HepG2 (cell line): ENCODE results near the gene FBN2. TPM values are rescaled to one million over a fixed set of nuclear protein-coding genes. Genes with fewer than 3 reads are reported as not detected.

Experiments
- ATAC-seq: fragments of 200-7000 bp; cut with Tn5 transposase; 3 replicates; pipeline ENCODE4 v1.9.1; 2020; ENCODE audit warnings: mild to moderate bottlenecking, moderate library complexity
- BruUV-seq: library from RNA; stranded (reverse); fragments of 400-500 nt; replicated peaks from 2 replicates; lab custom pipeline; 2021; lab: Mats Ljungman, UMichigan
- CTCF ChIA-PET: fragments of 300-600 bp; formaldehyde crosslinking; extraction: SDS; loops from one replicate; lab custom pipeline; 2021; ENCODE audit warnings: low total read pairs, inconsistent platforms, low intra/inter-chr PET ratio; lab: Yijun Ruan, JAX
- POLR2A ChIA-PET: fragments of 350-600 bp; sonication (Branson Sonifier 250); formaldehyde crosslinking; loops from one replicate; lab custom pipeline; 2020; ENCODE audit warnings: antibody characterized with exemption, inconsistent platforms; lab: Yijun Ruan, JAX
- DNase-seq: peaks from one replicate; pipeline ENCODE4 v3.0.0-alpha.2; 2015; ENCODE audit warnings: low spot score
- FAIRE-seq: peaks from 3 replicates; lab custom pipeline; 2011; peaks lifted over from hg19 to GRCh38; lab: Jason Lieb, UNC
- H2AFZ ChIP-seq: one replicate; pipeline ENCODE4 v1.6.1; 2011; ENCODE audit warnings: low read length, inconsistent platforms
- H3K27ac ChIP-seq: fragments of 300-600 bp; 3 replicates; pipeline ENCODE4 v1.8.0; 2011; ENCODE audit warnings: mixed run types, mild to moderate bottlenecking, mixed read lengths, low read length, inconsistent platforms; ENCODE audit not compliant: insufficient read depth; ENCODE audit errors: extremely low read length
- H3K27me3 ChIP-seq, 2 experiments: fragments of 200-600 bp in 1 of 2; 2 replicates in 1 of 2; 3 replicates in 1 of 2; pipeline versions ENCODE4 v1.6.0 to v1.8.0; 2011; ENCODE audit warnings: low read length in 2 of 2, mild to moderate bottlenecking in 2 of 2, moderate library complexity in 2 of 2, inconsistent platforms in 1 of 2; ENCODE audit not compliant: insufficient read depth in 2 of 2, control insufficient read depth in 1 of 2
- H3K36me3 ChIP-seq, 2 experiments: fragments of 200-600 bp in 1 of 2; replicated peaks in 1 of 2; 2 replicates in 1 of 2; 3 replicates in 1 of 2; pipeline versions ENCODE4 v1.5.1 to v1.8.0; 2011; ENCODE audit warnings: low read length in 2 of 2, inconsistent platforms in 1 of 2; ENCODE audit not compliant: insufficient read depth in 2 of 2, control insufficient read depth in 1 of 2
- H3K4me1 ChIP-seq: 2 replicates; pipeline ENCODE4 v1.5.1; 2012; ENCODE audit warnings: low read length, inconsistent platforms; ENCODE audit not compliant: insufficient read depth
- H3K4me2 ChIP-seq: 2 replicates; pipeline ENCODE4 v1.6.0; 2011; ENCODE audit warnings: low read depth, low read length, inconsistent platforms
- H3K4me3 ChIP-seq, 3 experiments: fragments of 200-600 bp in 1 of 3; sonication (generic), shearing (Covaris generic) in 1 of 3; replicated peaks in 1 of 3; 2 replicates each; pipeline ENCODE4 v1.5.1; 2011 to 2016; ENCODE audit warnings: low read length in 3 of 3, inconsistent platforms in 2 of 3, low read depth in 2 of 3, mild to moderate bottlenecking in 2 of 3, control low read depth in 1 of 3, mixed read lengths in 1 of 3; ENCODE audit not compliant: insufficient read depth in 1 of 3
- H3K79me2 ChIP-seq: one replicate; pipeline ENCODE4 v1.6.1; 2011; ENCODE audit warnings: low read length, inconsistent platforms; ENCODE audit not compliant: insufficient read depth
- H3K9ac ChIP-seq: 2 replicates; pipeline ENCODE4 v1.6.0; 2011; ENCODE audit warnings: mild to moderate bottlenecking, low read depth, low read length, inconsistent platforms; ENCODE audit not compliant: insufficient read depth
- H3K9me3 ChIP-seq: 2 replicates; pipeline ENCODE4 v1.5.1; 2012; ENCODE audit warnings: mild to moderate bottlenecking, low read length
- H4K20me1 ChIP-seq: 2 replicates; pipeline ENCODE4 v1.6.0; 2011; ENCODE audit warnings: inconsistent platforms, mild to moderate bottlenecking, low read length, moderate library complexity; ENCODE audit not compliant: insufficient read depth
- BCL6 ChIP-seq: IDR thresholded peaks from 2 replicates; pipeline ENCODE4 v1.6.1; 2016; ENCODE audit warnings: missing genetic modification reagents, missing compliant biosample characterization
- CREB3 ChIP-seq: sonication (generic); formaldehyde crosslinking; IDR thresholded peaks from 2 replicates; pipeline ENCODE4 v1.5.0; 2020; ENCODE audit warnings: missing genetic modification reagents
- FOSL1 ChIP-seq: sonication (generic); formaldehyde crosslinking; IDR thresholded peaks from 2 replicates; pipeline ENCODE4 v1.9.0; 2021; ENCODE audit warnings: missing genetic modification reagents, borderline replicate concordance
- GLI4 ChIP-seq: sonication (generic); formaldehyde crosslinking; IDR thresholded peaks from 2 replicates; pipeline ENCODE4 v1.5.1; 2020; ENCODE audit warnings: missing genetic modification reagents, mild to moderate bottlenecking, moderate library complexity, borderline replicate concordance
- GZF1 ChIP-seq: sonication (generic); formaldehyde crosslinking; IDR thresholded peaks from 2 replicates; pipeline ENCODE4 v1.5.1; 2020; ENCODE audit warnings: mild to moderate bottlenecking, missing genetic modification reagents
- MTA3 ChIP-seq: sonication (generic); formaldehyde crosslinking; IDR thresholded peaks from 2 replicates; pipeline ENCODE4 v1.4.0; 2020; ENCODE audit warnings: missing genetic modification reagents
- PHF20 ChIP-seq: sonication (generic); formaldehyde crosslinking; IDR thresholded peaks from 2 replicates; pipeline ENCODE4 v1.5.0; 2020; ENCODE audit warnings: mild to moderate bottlenecking, missing genetic modification reagents
- SNAI1 ChIP-seq: sonication (generic); formaldehyde crosslinking; IDR thresholded peaks from 2 replicates; pipeline ENCODE4 v1.5.0; 2020; ENCODE audit warnings: mild to moderate bottlenecking, missing genetic modification reagents, borderline replicate concordance
- SP5 ChIP-seq: IDR thresholded peaks from 2 replicates; pipeline ENCODE4 v1.6.1; 2016; ENCODE audit warnings: low read depth, borderline replicate concordance
- SRY ChIP-seq: sonication (generic); formaldehyde crosslinking; IDR thresholded peaks from 2 replicates; pipeline ENCODE4 v1.8.0; 2022; ENCODE audit warnings: mild to moderate bottlenecking, missing genetic modification reagents
- TOE1 ChIP-seq: sonication (generic); formaldehyde crosslinking; IDR thresholded peaks from 2 replicates; pipeline ENCODE4 v1.4.0; 2020; ENCODE audit warnings: mild to moderate bottlenecking, missing genetic modification reagents
- XBP1 ChIP-seq: sonication (generic); formaldehyde crosslinking; IDR thresholded peaks from 2 replicates; pipeline ENCODE4 v1.5.0; 2020; ENCODE audit warnings: missing genetic modification reagents
- ZNF614 ChIP-seq: IDR thresholded peaks from 2 replicates; pipeline ENCODE4 v1.6.1; 2018; ENCODE audit warnings: missing biosample characterization, missing genetic modification reagents, inconsistent platforms, borderline replicate concordance
- ZNF629 ChIP-seq: sonication (generic); formaldehyde crosslinking; conservative IDR thresholded peaks from 2 replicates; pipeline ENCODE4 v1.5.0; 2020; ENCODE audit warnings: missing genetic modification reagents
- ZNF644 ChIP-seq: IDR thresholded peaks from 2 replicates; pipeline ENCODE4 v1.6.1; 2016; ENCODE audit warnings: low read depth
- ZNF761 ChIP-seq: sonication (generic); formaldehyde crosslinking; conservative IDR thresholded peaks from 2 replicates; pipeline ENCODE4 v1.4.0; 2020; ENCODE audit warnings: mild to moderate bottlenecking, missing genetic modification reagents
- ZNF790 ChIP-seq: sonication (generic); formaldehyde crosslinking; IDR thresholded peaks from 2 replicates; pipeline ENCODE4 v1.8.0; 2022; ENCODE audit warnings: missing genetic modification reagents, mild to moderate bottlenecking, borderline replicate concordance
- ZNF800 ChIP-seq: sonication (generic); formaldehyde crosslinking; IDR thresholded peaks from 2 replicates; pipeline ENCODE4 v1.4.0; 2020; ENCODE audit warnings: missing genetic modification reagents
- ZSCAN21 ChIP-seq: sonication (generic); formaldehyde crosslinking; IDR thresholded peaks from 2 replicates; pipeline ENCODE4 v1.8.0; 2022; ENCODE audit warnings: mild to moderate bottlenecking, missing genetic modification reagents, moderate library complexity, borderline replicate concordance
- WGBS: methylation state at CpG from one replicate; pipeline ENCODE4 v1.1.6; 2017; ENCODE audit warnings: low lambda C conversion rate; 5-methylcytosine and 5-hydroxymethylcytosine counted together
- in situ Hi-C: cut with HindIII; loops from 2 replicates; pipeline ENCODE4 v1.10.0; 2017; ENCODE audit warnings: low pct_unique_long_range_greater_than_20kb; ENCODE audit not compliant: extremely low pct_ligation_motif_present
- intact Hi-C: fragments of 100-400 bp; cut with micrococcal nuclease; formaldehyde crosslinking; loops from one replicate; pipeline ENCODE4 v1.10.0; 2022; ENCODE audit not compliant: unreplicated experiment
- polyA plus RNA-seq, 8 experiments: library from polyadenylated mRNA; depleted of rRNA in 3 of 8; stranded (reverse) in 7 of 8; unstranded in 1 of 8; fragments of >200 nt; fragmentation: Illumina TruSeq in 4 of 8; extraction: Trizol in 4 of 8; gene quantifications; 2 replicates each; pipeline versions ENCODE4 v1.2.1 to v1.2.3, GENCODE V29; 2011 to 2016; ENCODE audit warnings: low read depth in 4 of 8, missing spikeins in 1 of 8, mixed read lengths in 1 of 8; ENCODE audit not compliant: insufficient read depth in 1 of 8
- total RNA-seq, 5 experiments: library from RNA; depleted of rRNA; stranded (reverse); fragments of >200 nt; fragmentation: Illumina TruSeq; extraction: Trizol; gene quantifications; 2 replicates each; pipeline ENCODE4 v1.2.3, GENCODE V29; 2016; ENCODE audit warnings: low read depth in 1 of 5

Gene FBN2
- total and polyA plus RNA-seq, 2 of the 13 experiments (the other 11 are each of a cell fraction or from before 2014, with no cell fraction given) = not detected

GRCh38 chr5:128358826-128359225 is 179.2 kb downstream of the FBN2 start:
- DNase-seq (no peak), FAIRE-seq (no peak), ATAC-seq (no peak)
- in situ Hi-C loops = no loop called here
- no peaks in the 10 kb centered on the region for H4K20me1 ChIP-seq
- intact Hi-C loops = no loop called here
- H3K4me2 ChIP-seq = no peak overlapping the region
- 30% methylated on average over 1 of the region's 1 CpG for WGBS
- H3K4me1 ChIP-seq = 0 out of 2 replicates have a peak, but pooled peaks cover 7% of the 10 kb centered on the region
- ChIA-PET POLR2A (no interaction called here), CTCF (no interaction called here)
- no peak overlapping the region for H2AFZ ChIP-seq
- no TSS peak for BruUV-seq
- no peak overlapping the region for H3K27ac ChIP-seq
- H3K4me3 ChIP-seq = no peak overlapping the region
- no peaks in the 10 kb centered on the region for H3K79me2 ChIP-seq
- H3K27me3 ChIP-seq = no peaks in the 10 kb centered on the region
- H3K9ac ChIP-seq = no peak overlapping the region
- no peaks in the 10 kb centered on the region for H3K9me3 ChIP-seq
- H3K36me3 ChIP-seq = no peaks in the 10 kb centered on the region
- TF ChIP-seq ZNF790 (CRISPR knock-in tag) (no peak), TOE1 (CRISPR knock-in tag) (no peak), BCL6 (CRISPR knock-in tag) (0 out of 2 replicates have a peak, but pooled peaks have one; percentile 15)
- TF ChIP-seq, all 625 proteins: peak for 1

- Histone ChIP-seq H3K9me3 (no peaks in the 10 kb centered on the region), H3K4me2 (no peak overlapping the region), H4K20me1 (no peaks in the 10 kb centered on the region), H3K9ac (no peak overlapping the region), H3K79me2 (no peaks in the 10 kb centered on the region), H3K27ac (no peak overlapping the region), H3K36me3 (no peaks in the 10 kb centered on the region), H2AFZ (no peak overlapping the region), H3K4me3 (no peak overlapping the region), H3K4me1 (0 out of 2 replicates have a peak, but pooled peaks cover 7% of the 10 kb centered on the region), H3K27me3 (no peaks in the 10 kb centered on the region)
- ATAC-seq (no peak), DNase-seq (no peak), FAIRE-seq (no peak)
- CTCF ChIA-PET = no interaction called here
- POLR2A ChIA-PET = no interaction called here
- BruUV-seq = no TSS peak
- intact Hi-C loops (no loop called here), in situ Hi-C loops (no loop called here)
- WGBS = 39% methylated on average over 3 of the region's 3 CpGs
- TF ChIP-seq SNAI1 (CRISPR knock-in tag) (no peak), PHF20 (CRISPR knock-in tag) (no peak), XBP1 (no peak), ZSCAN21 (no peak), ZNF800 (CRISPR knock-in tag) (no peak), GZF1 (CRISPR knock-in tag) (no peak), CREB3 (CRISPR knock-in tag) (no peak), ZNF629 (CRISPR knock-in tag) (no peak), MTA3 (CRISPR knock-in tag) (no peak), SRY (CRISPR knock-in tag) (no peak), ZNF761 (CRISPR knock-in tag) (no peak), ZNF614 (CRISPR knock-in tag) (no peak), FOSL1 (CRISPR knock-in tag) (no peak), ZNF644 (CRISPR knock-in tag) (no peak), SP5 (CRISPR knock-in tag) (no peak), GLI4 (CRISPR knock-in tag) (no peak)
These were observed 180.8 kb downstream of the FBN2 start for GRCh38 chr5:128357226-128357625.
